NCI-H2107 (cell line): ENCODE data around the gene IMMP1L.

ENCODE experiments used
- DNase-seq: peaks from one replicate; lab custom pipeline; 2025; lab: John Stamatoyannopoulos, UW

The IMMP1L gene

GRCh38 chr11:31477528-31478222, 31.7 kb downstream of the IMMP1L start:
- DNase-seq = no peak

GRCh38 chr11:31474083-31474482, 35.3 kb downstream of the IMMP1L start:
- DNase-seq = no peak

- no peak for DNase-seq
Measured at GRCh38 chr11:31464436-31464835, 45.0 kb downstream of the IMMP1L start.

- DNase-seq = no peak
Measured at GRCh38 chr11:31455177-31455576, 54.2 kb downstream of the IMMP1L start.

GRCh38 chr11:31450841-31451240, 58.6 kb downstream of the IMMP1L start:
- DNase-seq = no peak

- no peak for DNase-seq
Measured at GRCh38 chr11:31449040-31449439, 60.4 kb downstream of the IMMP1L start.

GRCh38 chr11:31445621-31446020, 63.8 kb downstream of the IMMP1L start:
- no peak for DNase-seq

GRCh38 chr11:31443802-31444201, 65.6 kb downstream of the IMMP1L start:
- DNase-seq = no peak

- peak; percentile 84 for DNase-seq
Measured at GRCh38 chr11:31442086-31442485, 67.3 kb downstream of the IMMP1L start.

GRCh38 chr11:31441296-31441695, 68.1 kb downstream of the IMMP1L start:
- no peak for DNase-seq

- no peak for DNase-seq
Measured at GRCh38 chr11:31437742-31438435, 71.5 kb downstream of the IMMP1L start.

GRCh38 chr11:31433851-31434250, 75.6 kb downstream of the IMMP1L start:
- DNase-seq = no peak

- no peak for DNase-seq
Measured at GRCh38 chr11:31424652-31425051, 84.8 kb downstream of the IMMP1L start.

GRCh38 chr11:31422703-31423102, 86.7 kb downstream of the IMMP1L start:
- DNase-seq = no peak

- DNase-seq = no peak
Measured at GRCh38 chr11:31421820-31422219, 87.6 kb downstream of the IMMP1L start.

- DNase-seq = no peak
Measured at GRCh38 chr11:31419669-31420068, 89.8 kb downstream of the IMMP1L start.

- DNase-seq = no peak
Measured at GRCh38 chr11:31419138-31419537, 90.3 kb downstream of the IMMP1L start.

- no peak for DNase-seq
Measured at GRCh38 chr11:31417816-31418215, 91.6 kb downstream of the IMMP1L start.

GRCh38 chr11:31417357-31417756, 92.1 kb downstream of the IMMP1L start:
- no peak for DNase-seq

- DNase-seq = no peak
Measured at GRCh38 chr11:31415435-31415834, 94.0 kb downstream of the IMMP1L start.

GRCh38 chr11:31414338-31414737, 95.1 kb downstream of the IMMP1L start:
- no peak for DNase-seq

- DNase-seq = no peak
Measured at GRCh38 chr11:31412946-31413345, 96.5 kb downstream of the IMMP1L start.

GRCh38 chr11:31408201-31408600, 101.2 kb downstream of the IMMP1L start:
- no peak for DNase-seq

GRCh38 chr11:31404614-31405013, 104.8 kb downstream of the IMMP1L start:
- DNase-seq = no peak
